A673 (cell line): Measurements from ENCODE around the gene KLRC4.

Experiments used
- CTCF ChIP-seq: fragments of 300-800, 200-600 bp; sonication (generic); conservative IDR thresholded peaks from 2 replicates; pipeline ENCODE4 v1.5.1; 2017; ENCODE audit warnings: low read depth, mild to moderate bottlenecking, antibody characterized with exemption, low read length, moderate library complexity, mixed read lengths
- EZH2 ChIP-seq: fragments of 200-600 bp; sonication (generic); IDR thresholded peaks from 2 replicates; pipeline ENCODE4 v1.6.1; 2017; ENCODE audit warnings: borderline replicate concordance, low read depth, mild to moderate bottlenecking, mixed read lengths, antibody characterized with exemption, low read length; ENCODE audit not compliant: poor library complexity, severe bottlenecking

DNA sequence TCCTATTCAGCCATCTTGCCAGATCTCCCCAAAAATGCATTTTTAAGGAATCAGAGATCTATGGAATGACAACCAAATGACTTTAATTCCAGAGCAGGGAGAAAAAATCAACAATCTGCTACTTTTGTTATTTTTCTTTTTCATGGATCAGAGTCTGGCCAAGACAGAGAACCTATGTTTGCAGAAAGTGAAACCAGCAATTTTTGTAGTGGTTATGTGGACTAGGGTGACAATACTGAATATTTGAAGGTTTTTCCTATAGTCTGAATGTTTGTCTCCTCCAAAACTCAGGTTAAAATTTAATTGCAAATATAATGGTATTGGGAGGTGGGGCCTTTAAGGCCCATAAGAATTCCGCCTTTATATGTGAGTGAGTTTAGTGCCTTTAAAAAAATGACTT, 50.6 kb downstream of the KLRC4 start:
- TF ChIP-seq CTCF = no peak
- no peak for TF ChIP-seq EZH2
